Measurements from ENCODE around the gene YIF1A.
"Not testable (repeated sequence)": the region's sequence is repeated elsewhere in the genome, so short reads cannot be mapped to it uniquely, and the experiment has no call there.

- not testable (repeated sequence) for TF ChIP-seq CTCF, POLR2AphosphoS5 (IDR thresholded peaks at IDR 0.05)
Measured at GRCh38 chr11:66320748-66321147, 31.8 kb upstream of the YIF1A start.
